Glutamatergic neuron (in vitro differentiated cells): Measurements from ENCODE around the gene PLXDC1. TPM values are rescaled to one million over a fixed set of nuclear protein-coding genes. Genes with fewer than 3 reads are reported as not detected.
"Not testable (repeated sequence)": the region's sequence is repeated elsewhere in the genome, so short reads cannot be mapped to it uniquely, and the experiment has no call there.

Experiments
- DNase-seq: peaks from one replicate; pipeline ENCODE4 v3.0.0; 2022
- H3K27ac Mint-ChIP-seq: one replicate; pipeline ENCODE4 v1.8.0; 2020; ENCODE audit warnings: mild to moderate bottlenecking, mixed read lengths, inconsistent platforms; ENCODE audit not compliant: unreplicated experiment
- H3K27me3 Mint-ChIP-seq: one replicate; pipeline ENCODE4 v1.8.0; 2020; ENCODE audit warnings: mild to moderate bottlenecking, moderate library complexity, mixed read lengths, inconsistent platforms; ENCODE audit not compliant: unreplicated experiment
- H3K36me3 Mint-ChIP-seq: one replicate; pipeline ENCODE4 v1.8.0; 2020; ENCODE audit warnings: mild to moderate bottlenecking, mixed read lengths, inconsistent platforms; ENCODE audit not compliant: unreplicated experiment
- H3K4me1 Mint-ChIP-seq: one replicate; pipeline ENCODE4 v1.8.0; 2020; ENCODE audit warnings: mild to moderate bottlenecking, low read depth, mixed read lengths, inconsistent platforms; ENCODE audit not compliant: unreplicated experiment
- H3K4me3 Mint-ChIP-seq: one replicate; pipeline ENCODE4 v1.8.0; 2020; ENCODE audit warnings: mild to moderate bottlenecking, mixed read lengths, inconsistent platforms; ENCODE audit not compliant: unreplicated experiment
- H3K9me3 Mint-ChIP-seq: one replicate; pipeline ENCODE4 v1.8.0; 2020; ENCODE audit warnings: mild to moderate bottlenecking, moderate library complexity, mixed read lengths, inconsistent platforms; ENCODE audit not compliant: unreplicated experiment
- total RNA-seq: library from RNA; stranded (reverse); fragmentation: NEBNext Ultra II Directional; extraction: Animal tissue kit (Norgen Biotek cat#: 25700); gene quantifications from one replicate; pipeline ENCODE4 v1.2.1, GENCODE V29; 2021; ENCODE audit not compliant: unreplicated experiment
- TF ChIP-seq, protein P1 (sequence below): fragments of 200-600 bp; sonication (generic); IDR thresholded peaks from one replicate; pipeline ENCODE4 v1.5.0; 2021; ENCODE audit not compliant: partially characterized antibody, unreplicated experiment

The PLXDC1 gene
- total RNA-seq, 1 donor from 2014 or later: not detected

DNA sequence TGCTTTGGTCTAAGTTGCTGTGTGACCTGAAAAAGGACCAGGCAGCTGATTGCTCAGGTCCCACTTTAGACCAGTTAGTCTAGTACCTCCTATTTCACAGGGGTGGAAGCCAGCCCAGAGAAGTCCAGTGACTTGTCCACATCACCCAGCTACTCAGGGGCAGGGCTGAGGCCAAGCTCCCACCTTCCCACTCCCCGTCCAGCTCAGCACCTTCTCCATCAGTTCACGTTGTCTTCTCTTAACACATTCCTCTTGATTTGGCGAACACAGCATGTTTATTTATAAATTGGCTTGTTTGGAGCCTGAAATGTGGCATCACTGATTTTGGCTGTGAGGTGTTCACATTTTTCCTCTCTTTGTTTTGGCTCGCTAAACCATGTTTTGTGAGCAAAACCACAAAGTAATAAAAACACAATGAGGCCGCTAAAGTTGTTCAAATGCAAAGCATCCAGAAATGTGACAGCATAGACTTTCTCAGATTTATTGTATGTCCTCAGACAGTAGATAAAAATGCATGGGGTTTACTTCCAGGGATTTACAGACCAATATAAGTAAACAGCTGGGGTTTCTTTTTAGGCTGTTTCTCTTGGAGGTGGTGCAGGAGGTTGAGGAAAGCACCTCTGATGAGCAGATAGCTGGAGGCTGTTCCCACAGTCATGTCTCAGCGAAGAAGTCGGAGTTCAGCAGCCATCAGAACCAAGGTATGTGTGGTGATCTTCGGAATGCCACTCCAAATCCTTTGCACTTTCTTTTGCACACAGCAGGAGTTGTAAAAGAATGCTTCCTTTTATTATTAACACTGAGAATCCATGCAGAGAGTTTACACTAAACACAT lies 88.4 kb downstream of the PLXDC1 start:
- DNase-seq: no peak
- Mint-ChIP-seq H3K4me1 (no peaks in the 10 kb centered on the region), H3K27me3 (no peaks in the 10 kb centered on the region), H3K4me3 (no peak overlapping the region), H3K36me3 (no peaks in the 10 kb centered on the region), H3K27ac (no peak overlapping the region), H3K9me3 (peaks cover 2% of the 10 kb centered on the region)
- TF ChIP-seq, protein P1, sequence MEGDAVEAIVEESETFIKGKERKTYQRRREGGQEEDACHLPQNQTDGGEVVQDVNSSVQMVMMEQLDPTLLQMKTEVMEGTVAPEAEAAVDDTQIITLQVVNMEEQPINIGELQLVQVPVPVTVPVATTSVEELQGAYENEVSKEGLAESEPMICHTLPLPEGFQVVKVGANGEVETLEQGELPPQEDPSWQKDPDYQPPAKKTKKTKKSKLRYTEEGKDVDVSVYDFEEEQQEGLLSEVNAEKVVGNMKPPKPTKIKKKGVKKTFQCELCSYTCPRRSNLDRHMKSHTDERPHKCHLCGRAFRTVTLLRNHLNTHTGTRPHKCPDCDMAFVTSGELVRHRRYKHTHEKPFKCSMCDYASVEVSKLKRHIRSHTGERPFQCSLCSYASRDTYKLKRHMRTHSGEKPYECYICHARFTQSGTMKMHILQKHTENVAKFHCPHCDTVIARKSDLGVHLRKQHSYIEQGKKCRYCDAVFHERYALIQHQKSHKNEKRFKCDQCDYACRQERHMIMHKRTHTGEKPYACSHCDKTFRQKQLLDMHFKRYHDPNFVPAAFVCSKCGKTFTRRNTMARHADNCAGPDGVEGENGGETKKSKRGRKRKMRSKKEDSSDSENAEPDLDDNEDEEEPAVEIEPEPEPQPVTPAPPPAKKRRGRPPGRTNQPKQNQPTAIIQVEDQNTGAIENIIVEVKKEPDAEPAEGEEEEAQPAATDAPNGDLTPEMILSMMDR: no peak

DNA sequence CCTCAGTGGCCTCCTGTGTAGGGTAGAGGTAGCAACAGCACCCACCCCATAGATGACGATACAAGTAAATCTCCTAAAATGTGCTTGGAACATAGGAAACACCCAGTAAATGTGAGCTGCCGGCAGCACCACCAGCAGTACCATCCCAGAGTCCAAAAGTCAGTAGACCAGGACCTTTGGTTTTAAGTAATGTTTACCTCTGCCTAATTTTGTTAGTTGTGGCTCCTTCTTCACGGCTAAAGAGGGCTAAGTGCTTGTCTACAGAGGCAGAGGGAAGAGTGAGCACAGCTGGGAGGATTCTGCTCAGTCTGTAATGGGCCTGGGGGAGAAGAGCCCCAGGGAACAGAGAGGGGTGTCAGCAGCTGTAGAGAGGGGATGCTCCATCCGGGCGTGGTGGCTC lies 92.9 kb downstream of the PLXDC1 start:
- Mint-ChIP-seq H3K4me3 (no peak overlapping the region), H3K36me3 (peaks cover 5% of the 10 kb centered on the region), H3K27ac (no peak overlapping the region), H3K9me3 (no peaks in the 10 kb centered on the region), H3K4me1 (peaks cover 1% of the 10 kb centered on the region), H3K27me3 (no peaks in the 10 kb centered on the region)
- TF ChIP-seq, protein P1: no peak
- DNase-seq: no peak

DNA sequence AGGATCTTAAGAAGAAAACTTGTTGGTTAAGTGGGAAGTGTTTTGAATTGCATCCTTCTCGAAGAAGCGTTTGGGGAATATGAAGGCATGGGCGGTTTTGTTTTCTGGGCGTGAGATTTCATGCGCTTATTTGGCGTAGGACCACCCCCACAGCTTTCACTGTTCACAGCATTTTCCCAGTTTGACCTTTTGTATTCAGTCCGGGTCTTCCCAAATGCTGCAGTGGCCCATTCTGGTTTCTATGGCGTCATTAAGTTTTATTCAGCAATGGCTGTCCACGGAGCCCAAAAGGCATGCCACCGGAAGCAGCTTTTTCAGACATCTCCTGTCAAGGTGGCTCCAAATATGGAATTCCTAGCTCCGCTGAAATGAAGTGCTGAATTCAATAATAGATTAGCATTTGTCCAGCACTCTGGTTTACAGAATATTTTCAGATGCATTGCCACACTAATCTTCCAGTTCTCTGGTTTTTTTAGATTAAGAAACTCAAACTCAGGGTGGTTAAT lies 93.7 kb downstream of the PLXDC1 start:
- no peak for DNase-seq
- peaks cover 1% of the 10 kb centered on the region for H3K4me1 Mint-ChIP-seq
- H3K9me3 Mint-ChIP-seq: no peaks in the 10 kb centered on the region
- peak overlapping the region; percentile 84 for H3K4me3 Mint-ChIP-seq
- TF ChIP-seq, protein P1: no peak
- H3K36me3 Mint-ChIP-seq: peaks cover 5% of the 10 kb centered on the region
- no peaks in the 10 kb centered on the region for H3K27me3 Mint-ChIP-seq
- H3K27ac Mint-ChIP-seq: no peak overlapping the region

DNA sequence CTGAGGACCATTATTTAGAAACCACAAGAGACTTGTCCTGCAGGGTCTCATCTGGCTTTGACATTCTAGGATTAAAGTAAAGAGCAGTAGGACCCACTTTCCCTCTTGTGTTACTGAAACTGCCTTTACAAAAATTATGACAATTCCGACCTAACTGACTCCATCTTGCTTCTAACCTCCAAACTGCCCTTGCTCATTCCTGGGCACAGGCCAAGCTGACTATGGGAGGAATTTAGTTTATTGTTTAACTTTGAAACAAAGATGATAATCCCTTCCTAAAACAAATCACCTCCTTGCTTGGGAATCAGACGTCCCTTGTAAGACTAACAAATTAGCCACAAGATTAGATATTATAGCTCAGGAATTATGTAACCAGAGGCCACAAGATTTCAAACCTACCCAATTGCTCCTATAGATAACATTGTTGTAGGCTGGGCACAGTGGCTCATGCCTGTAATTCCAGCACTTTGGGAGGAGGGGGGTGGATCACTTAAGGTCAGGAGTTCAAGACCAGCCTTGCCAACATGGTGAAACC lies 97.3 kb downstream of the PLXDC1 start:
- Mint-ChIP-seq H3K9me3 (no peaks in the 10 kb centered on the region), H3K4me1 (peaks cover 1% of the 10 kb centered on the region), H3K27ac (no peak overlapping the region), H3K36me3 (peaks cover 15% of the 10 kb centered on the region), H3K27me3 (no peaks in the 10 kb centered on the region), H3K4me3 (no peak overlapping the region)
- no peak for DNase-seq
- TF ChIP-seq, protein P1: no peak

DNA sequence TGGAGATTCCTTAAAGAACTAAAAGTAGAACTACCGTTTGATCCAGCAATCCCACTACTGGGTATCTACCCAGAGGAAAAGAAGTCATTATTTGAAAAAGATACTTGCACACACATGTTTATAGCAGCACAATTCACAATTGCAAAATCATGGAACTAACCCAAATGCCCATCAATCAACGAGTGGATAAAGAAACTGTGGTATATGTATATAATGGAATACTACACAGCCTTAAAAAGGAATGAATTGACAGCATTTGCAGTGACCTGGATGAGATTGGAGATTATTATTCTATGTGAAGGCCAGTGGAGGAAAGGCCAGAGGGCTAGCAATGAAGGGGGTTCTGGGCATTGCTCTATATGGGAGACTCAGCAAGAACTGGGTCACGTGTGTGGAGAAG lies 99.0 kb downstream of the PLXDC1 start:
- H3K36me3 Mint-ChIP-seq: peaks cover 20% of the 10 kb centered on the region
- H3K4me3 Mint-ChIP-seq, H3K27me3 Mint-ChIP-seq, DNase-seq, H3K9me3 Mint-ChIP-seq, H3K4me1 Mint-ChIP-seq, H3K27ac Mint-ChIP-seq: not testable (repeated sequence)
